Caco-2 (cell line): ENCODE measurements around the gene DCAF8. TPM values are rescaled to one million over a fixed set of nuclear protein-coding genes. Genes with fewer than 3 reads are reported as not detected.

ENCODE experiments used
- BruUV-seq: library from RNA; stranded (reverse); fragments of 400-500 nt; replicated peaks from 2 replicates; lab custom pipeline; 2021; lab: Mats Ljungman, UMichigan
- CTCF ChIA-PET: fragments of 300-600 bp; sonication (Branson Sonifier 250); formaldehyde crosslinking; loops from one replicate; lab custom pipeline; 2022; ENCODE audit warnings: antibody characterized with exemption; lab: Charles Lee
- POLR2A ChIA-PET: fragments of 300-600 bp; sonication (Branson Sonifier 250); formaldehyde crosslinking; loops from one replicate; lab custom pipeline; 2022; ENCODE audit warnings: antibody characterized with exemption; lab: Charles Lee
- DNase-seq, 2 experiments: peaks; one replicate each; pipeline versions ENCODE4 v3.0.0 to v3.0.0-alpha.2; 2020 to 2022
- H3K27me3 ChIP-seq: replicated peaks from 2 replicates; pipeline ENCODE4 v1.6.0; 2011; ENCODE audit warnings: low read length; ENCODE audit not compliant: control insufficient read depth, insufficient read depth
- H3K36me3 ChIP-seq: 2 replicates; pipeline ENCODE4 v1.5.1; 2011; ENCODE audit warnings: low read length; ENCODE audit not compliant: control insufficient read depth, insufficient read depth
- H3K4me1 ChIP-seq: fragments of 250-450 bp; sonication (Bioruptor Pico); 2 replicates; pipeline ENCODE4 v1.5.1; 2020; ENCODE audit warnings: mild to moderate bottlenecking
- H3K4me3 ChIP-seq: 2 replicates; pipeline ENCODE4 v1.5.1; 2011; ENCODE audit warnings: low read depth, mild to moderate bottlenecking, control low read depth, low read length
- H3K9me3 ChIP-seq: fragments of 250-450 bp; sonication (Bioruptor Pico); 2 replicates; pipeline ENCODE4 v1.5.1; 2020; ENCODE audit warnings: mild to moderate bottlenecking, moderate library complexity
- H3K27ac Mint-ChIP-seq: one replicate; pipeline ENCODE4 v1.8.0; 2022; ENCODE audit warnings: mixed read lengths; ENCODE audit not compliant: unreplicated experiment
- H3K27me3 Mint-ChIP-seq: one replicate; pipeline ENCODE4 v1.8.0; 2022; ENCODE audit warnings: mixed read lengths; ENCODE audit not compliant: insufficient read depth, unreplicated experiment
- H3K36me3 Mint-ChIP-seq: one replicate; pipeline ENCODE4 v1.8.0; 2022; ENCODE audit warnings: mild to moderate bottlenecking, mixed read lengths; ENCODE audit not compliant: insufficient read depth, unreplicated experiment
- H3K4me1 Mint-ChIP-seq: one replicate; pipeline ENCODE4 v1.8.0; 2022; ENCODE audit warnings: low read depth, mixed read lengths; ENCODE audit not compliant: unreplicated experiment
- H3K4me3 Mint-ChIP-seq: one replicate; pipeline ENCODE4 v1.8.0; 2022; ENCODE audit warnings: mild to moderate bottlenecking, moderate library complexity, mixed read lengths; ENCODE audit not compliant: unreplicated experiment
- H3K9me3 Mint-ChIP-seq: one replicate; pipeline ENCODE4 v1.8.0; 2022; ENCODE audit warnings: mixed read lengths; ENCODE audit not compliant: unreplicated experiment
- intact Hi-C: fragments of 100-400 bp; cut with micrococcal nuclease; formaldehyde crosslinking; loops from one replicate; pipeline ENCODE4 v1.10.0; 2022; ENCODE audit not compliant: unreplicated experiment
- total RNA-seq: library from RNA; stranded (reverse); gene quantifications from 2 replicates; pipeline ENCODE4 v1.2.3, GENCODE V29; 2022
- TF ChIP-seq, protein P1 (sequence below), 2 experiments: fragments of 200-600 bp in 1 of 2; IDR thresholded peaks; 1 replicate in 1 of 2; 2 replicates in 1 of 2; pipeline versions ENCODE4 v1.5.1 to v1.8.0; 2011 to 2022; ENCODE audit warnings: antibody characterized with exemption in 1 of 2, control low read depth in 1 of 2, inconsistent platforms in 1 of 2, low read depth in 1 of 2, low read length in 1 of 2, mild to moderate bottlenecking in 1 of 2, moderate library complexity in 1 of 2; ENCODE audit not compliant: insufficient read depth in 1 of 2, severe bottlenecking in 1 of 2, unreplicated experiment in 1 of 2

Gene DCAF8
- total RNA-seq, 1 experiment from 2014 or later, result 112 TPM

GRCh38 chr1:160204526-160205241 is 57.7 kb downstream of the DCAF8 start:
- intact Hi-C loops, result no loop called here
- peak overlapping the region; percentile 71 for H3K27ac Mint-ChIP-seq
- TSS peak; percentile 53 for BruUV-seq

GRCh38 chr1:160200786-160201185 is 61.6 kb downstream of the DCAF8 start:
- Mint-ChIP-seq H3K27me3 (no peaks in the 10 kb centered on the region), H3K4me3 (no peak overlapping the region), H3K9me3 (no peaks in the 10 kb centered on the region), H3K27ac (no peak overlapping the region), H3K36me3 (no peaks in the 10 kb centered on the region), H3K4me1 (peaks cover 5% of the 10 kb centered on the region)
- H3K27me3 ChIP-seq, result no peaks in the 10 kb centered on the region
- POLR2A ChIA-PET, result no interaction called here
- intact Hi-C loops, result no loop called here
- TF ChIP-seq, protein P1, sequence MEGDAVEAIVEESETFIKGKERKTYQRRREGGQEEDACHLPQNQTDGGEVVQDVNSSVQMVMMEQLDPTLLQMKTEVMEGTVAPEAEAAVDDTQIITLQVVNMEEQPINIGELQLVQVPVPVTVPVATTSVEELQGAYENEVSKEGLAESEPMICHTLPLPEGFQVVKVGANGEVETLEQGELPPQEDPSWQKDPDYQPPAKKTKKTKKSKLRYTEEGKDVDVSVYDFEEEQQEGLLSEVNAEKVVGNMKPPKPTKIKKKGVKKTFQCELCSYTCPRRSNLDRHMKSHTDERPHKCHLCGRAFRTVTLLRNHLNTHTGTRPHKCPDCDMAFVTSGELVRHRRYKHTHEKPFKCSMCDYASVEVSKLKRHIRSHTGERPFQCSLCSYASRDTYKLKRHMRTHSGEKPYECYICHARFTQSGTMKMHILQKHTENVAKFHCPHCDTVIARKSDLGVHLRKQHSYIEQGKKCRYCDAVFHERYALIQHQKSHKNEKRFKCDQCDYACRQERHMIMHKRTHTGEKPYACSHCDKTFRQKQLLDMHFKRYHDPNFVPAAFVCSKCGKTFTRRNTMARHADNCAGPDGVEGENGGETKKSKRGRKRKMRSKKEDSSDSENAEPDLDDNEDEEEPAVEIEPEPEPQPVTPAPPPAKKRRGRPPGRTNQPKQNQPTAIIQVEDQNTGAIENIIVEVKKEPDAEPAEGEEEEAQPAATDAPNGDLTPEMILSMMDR (IDR thresholded peaks at IDR 0.05; ENCODE audit: insufficient read depth in 1 of 2, low read depth in 1 of 2, low read length in 1 of 2, severe bottlenecking in 1 of 2, unreplicated experiment in 1 of 2), result no peak
- no peaks in the 10 kb centered on the region for H3K9me3 ChIP-seq
- CTCF ChIA-PET, result no interaction called here
- BruUV-seq, result no TSS peak
- H3K36me3 ChIP-seq, result no peaks in the 10 kb centered on the region
- no peak for DNase-seq
- H3K4me3 ChIP-seq, result no peak overlapping the region
- no peaks in the 10 kb centered on the region for H3K4me1 ChIP-seq

More at GRCh38 chr1:160204526-160205241, 57.7 kb downstream of the DCAF8 start:
- H3K27me3 ChIP-seq, result no peaks in the 10 kb centered on the region
- H3K36me3 Mint-ChIP-seq, result peaks cover 19% of the 10 kb centered on the region
- ChIA-PET CTCF (interaction anchor here (2.5 kb wide), 1 partner anchor 12 kb away, joined by 11 read pairs; no protein-coding TSS in a partner anchor), POLR2A (interaction anchor here (0.6 kb wide), 1 partner anchor 49 kb away, joined by 3 read pairs; no protein-coding TSS in a partner anchor)
- H3K4me3 Mint-ChIP-seq, result peak overlapping the region; percentile 81
- no peaks in the 10 kb centered on the region for H3K9me3 Mint-ChIP-seq
- H3K4me3 ChIP-seq, result peak overlapping the region; percentile 97
- H3K27me3 Mint-ChIP-seq, result no peaks in the 10 kb centered on the region
- peaks cover 10% of the 10 kb centered on the region for H3K4me1 ChIP-seq
- TF ChIP-seq, protein P1 (IDR thresholded peaks at IDR 0.05; ENCODE audit: insufficient read depth in 1 of 2, low read depth in 1 of 2, low read length in 1 of 2, severe bottlenecking in 1 of 2, unreplicated experiment in 1 of 2), result no peak
- H3K4me1 Mint-ChIP-seq, result peaks cover 18% of the 10 kb centered on the region
- DNase-seq, result no peak
- H3K9me3 ChIP-seq, result no peaks in the 10 kb centered on the region
- H3K36me3 ChIP-seq, result no peaks in the 10 kb centered on the region

- no peak overlapping the region for H3K27ac Mint-ChIP-seq
These were observed 65.1 kb downstream of the DCAF8 start for GRCh38 chr1:160197231-160197630.

More at GRCh38 chr1:160197231-160197630, 65.1 kb downstream of the DCAF8 start:
- DNase-seq, result no peak
- BruUV-seq, result no TSS peak
- no peak overlapping the region for H3K4me3 ChIP-seq
- CTCF ChIA-PET, result no interaction called here
- H3K4me1 Mint-ChIP-seq, result no peaks in the 10 kb centered on the region
- TF ChIP-seq, protein P1 (IDR thresholded peaks at IDR 0.05; ENCODE audit: insufficient read depth in 1 of 2, low read depth in 1 of 2, low read length in 1 of 2, severe bottlenecking in 1 of 2, unreplicated experiment in 1 of 2), result no peak
- POLR2A ChIA-PET, result no interaction called here
- no peaks in the 10 kb centered on the region for H3K36me3 Mint-ChIP-seq
- H3K36me3 ChIP-seq, result no peaks in the 10 kb centered on the region
- no peak overlapping the region for H3K4me3 Mint-ChIP-seq
- H3K27me3 ChIP-seq, result no peaks in the 10 kb centered on the region
- no peaks in the 10 kb centered on the region for H3K9me3 ChIP-seq
- H3K9me3 Mint-ChIP-seq, result no peaks in the 10 kb centered on the region
- intact Hi-C loops, result no loop called here
- peaks cover 13% of the 10 kb centered on the region for H3K4me1 ChIP-seq
- no peaks in the 10 kb centered on the region for H3K27me3 Mint-ChIP-seq
